Thyroid gland (tissue), 4 donors: ENCODE data around the gene CDR2.

Experiments used
- CTCF ChIP-seq, 6 experiments: fragments of 200-600 bp in 3 of 6; fragments of 450-650 bp in 3 of 6; sonication (generic) in 3 of 6; IDR thresholded peaks; one replicate each; pipeline ENCODE4 v1.5.1; 2016 to 2019; ENCODE audit warnings: antibody characterized with exemption in 6 of 6, mild to moderate bottlenecking in 2 of 6, inconsistent platforms in 1 of 6, moderate library complexity in 1 of 6
- POLR2A ChIP-seq, 2 donors: fragments of 450-650 bp; IDR thresholded peaks; one replicate each; pipeline ENCODE4 v1.6.1; 2017; ENCODE audit warnings: antibody characterized with exemption in 2 of 2, mild to moderate bottlenecking in 2 of 2, moderate library complexity in 1 of 2

GRCh38 chr16:22300427-22301071 is 73.9 kb downstream of the CDR2 start:
- peak in 4 of 6 experiments; percentile 17 to 58 (median 38) for TF ChIP-seq CTCF (IDR thresholded peaks at IDR 0.05)
- TF ChIP-seq POLR2A (IDR thresholded peaks at IDR 0.05) = no peak
